Activated T-helper 17 cell treated with anti-CD3 and anti-CD28 coated beads, Interleukin-2, amount 50 U/mL, for 72 hours (primary cell): ENCODE results near the gene SLC19A1. TPM values are rescaled to one million over a fixed set of nuclear protein-coding genes. Genes with fewer than 3 reads are reported as not detected.

ENCODE experiments used
- ATAC-seq: fragments of 150-1000 bp; cut with Tn5 transposase; replicated peaks from 2 replicates; pipeline ENCODE4 v1.10.0; 2021; ENCODE audit warnings: mild to moderate bottlenecking, moderate library complexity
- H3K27ac Mint-ChIP-seq: one replicate; pipeline ENCODE4 v1.8.0; 2022; ENCODE audit warnings: mixed read lengths
- H3K27me3 Mint-ChIP-seq: one replicate; pipeline ENCODE4 v1.8.0; 2022; ENCODE audit warnings: mixed read lengths
- H3K36me3 Mint-ChIP-seq: one replicate; pipeline ENCODE4 v1.8.0; 2022; ENCODE audit warnings: low read depth, mild to moderate bottlenecking, mixed read lengths
- H3K4me1 Mint-ChIP-seq: one replicate; pipeline ENCODE4 v1.8.0; 2022; ENCODE audit warnings: mixed read lengths
- H3K4me3 Mint-ChIP-seq: one replicate; pipeline ENCODE4 v1.8.0; 2022; ENCODE audit warnings: mild to moderate bottlenecking, mixed read lengths
- H3K9me3 Mint-ChIP-seq: one replicate; pipeline ENCODE4 v1.8.0; 2022; ENCODE audit warnings: mixed read lengths
- total RNA-seq, 2 donors: library from RNA; stranded (reverse); gene quantifications; one replicate each; pipeline ENCODE4 v1.2.3, GENCODE V29; 2022

Gene SLC19A1
- total RNA-seq, 2 donors from 2014 or later, result 41.4 to 82.2 TPM

GRCh38 chr21:45464309-45464708, 77.9 kb downstream of the SLC19A1 start:
- Mint-ChIP-seq H3K27ac (no peak overlapping the region), H3K4me1 (no peaks in the 10 kb centered on the region), H3K4me3 (no peak overlapping the region), H3K9me3 (peaks cover 5% of the 10 kb centered on the region), H3K27me3 (peaks cover 14% of the 10 kb centered on the region), H3K36me3 (no peaks in the 10 kb centered on the region)
- no peak for ATAC-seq

GRCh38 chr21:45463871-45464270, 78.4 kb downstream of the SLC19A1 start:
- H3K27me3 Mint-ChIP-seq, result peaks cover 14% of the 10 kb centered on the region
- no peak overlapping the region for H3K27ac Mint-ChIP-seq
- H3K4me1 Mint-ChIP-seq, result no peaks in the 10 kb centered on the region
- H3K4me3 Mint-ChIP-seq, result no peak overlapping the region
- peaks cover 5% of the 10 kb centered on the region for H3K9me3 Mint-ChIP-seq
- no peak for ATAC-seq
- no peaks in the 10 kb centered on the region for H3K36me3 Mint-ChIP-seq

- no peak for ATAC-seq
- Mint-ChIP-seq H3K36me3 (no peaks in the 10 kb centered on the region), H3K4me1 (no peaks in the 10 kb centered on the region), H3K4me3 (no peak overlapping the region), H3K27me3 (peaks cover 14% of the 10 kb centered on the region), H3K9me3 (peaks cover 5% of the 10 kb centered on the region), H3K27ac (no peak overlapping the region)
Observed at GRCh38 chr21:45461806-45462341, 80.4 kb downstream of the SLC19A1 start.

GRCh38 chr21:45461369-45461750, 80.9 kb downstream of the SLC19A1 start:
- H3K4me3 Mint-ChIP-seq, result no peak overlapping the region
- ATAC-seq, result no peak
- H3K4me1 Mint-ChIP-seq, result no peaks in the 10 kb centered on the region
- H3K27me3 Mint-ChIP-seq, result peaks cover 14% of the 10 kb centered on the region
- H3K9me3 Mint-ChIP-seq, result peaks cover 5% of the 10 kb centered on the region
- no peak overlapping the region for H3K27ac Mint-ChIP-seq
- no peaks in the 10 kb centered on the region for H3K36me3 Mint-ChIP-seq

- Mint-ChIP-seq H3K4me3 (no peak overlapping the region), H3K27ac (no peak overlapping the region), H3K36me3 (no peaks in the 10 kb centered on the region), H3K4me1 (no peaks in the 10 kb centered on the region), H3K27me3 (peaks cover 14% of the 10 kb centered on the region), H3K9me3 (peaks cover 5% of the 10 kb centered on the region)
- ATAC-seq, result no peak
Observed at GRCh38 chr21:45460611-45461368, 81.5 kb downstream of the SLC19A1 start.

GRCh38 chr21:45460011-45460565, 82.2 kb downstream of the SLC19A1 start:
- Mint-ChIP-seq H3K27me3 (peaks cover 10% of the 10 kb centered on the region), H3K4me3 (no peak overlapping the region), H3K27ac (no peak overlapping the region), H3K36me3 (no peaks in the 10 kb centered on the region), H3K4me1 (no peaks in the 10 kb centered on the region), H3K9me3 (peaks cover 5% of the 10 kb centered on the region)
- no peak for ATAC-seq

GRCh38 chr21:45459171-45460010, 82.8 kb downstream of the SLC19A1 start:
- Mint-ChIP-seq H3K4me1 (no peaks in the 10 kb centered on the region), H3K4me3 (no peak overlapping the region), H3K27me3 (peaks cover 4% of the 10 kb centered on the region), H3K36me3 (no peaks in the 10 kb centered on the region), H3K9me3 (peaks cover 5% of the 10 kb centered on the region), H3K27ac (no peak overlapping the region)
- no peak for ATAC-seq

GRCh38 chr21:45458281-45459170, 83.7 kb downstream of the SLC19A1 start:
- no peaks in the 10 kb centered on the region for H3K4me1 Mint-ChIP-seq
- no peak for ATAC-seq
- H3K27ac Mint-ChIP-seq, result no peak overlapping the region
- H3K9me3 Mint-ChIP-seq, result peaks cover 5% of the 10 kb centered on the region
- no peak overlapping the region for H3K4me3 Mint-ChIP-seq
- H3K36me3 Mint-ChIP-seq, result no peaks in the 10 kb centered on the region
- H3K27me3 Mint-ChIP-seq, result peaks cover 4% of the 10 kb centered on the region

- Mint-ChIP-seq H3K27me3 (peaks cover 4% of the 10 kb centered on the region), H3K9me3 (peaks cover 5% of the 10 kb centered on the region), H3K36me3 (no peaks in the 10 kb centered on the region), H3K4me3 (no peak overlapping the region), H3K27ac (no peak overlapping the region), H3K4me1 (peaks cover 4% of the 10 kb centered on the region)
- no peak for ATAC-seq
Observed at GRCh38 chr21:45457832-45458172, 84.4 kb downstream of the SLC19A1 start.

- H3K9me3 Mint-ChIP-seq, result peaks cover 3% of the 10 kb centered on the region
- peaks cover 4% of the 10 kb centered on the region for H3K4me1 Mint-ChIP-seq
- H3K36me3 Mint-ChIP-seq, result no peaks in the 10 kb centered on the region
- H3K27ac Mint-ChIP-seq, result no peak overlapping the region
- no peak for ATAC-seq
- no peak overlapping the region for H3K4me3 Mint-ChIP-seq
- peaks cover 4% of the 10 kb centered on the region for H3K27me3 Mint-ChIP-seq
Observed at GRCh38 chr21:45457161-45457831, 84.9 kb downstream of the SLC19A1 start.

GRCh38 chr21:45456584-45457160, 85.6 kb downstream of the SLC19A1 start:
- no peak for ATAC-seq
- no peak overlapping the region for H3K27ac Mint-ChIP-seq
- peaks cover 3% of the 10 kb centered on the region for H3K27me3 Mint-ChIP-seq
- H3K36me3 Mint-ChIP-seq, result no peaks in the 10 kb centered on the region
- peaks cover 4% of the 10 kb centered on the region for H3K4me1 Mint-ChIP-seq
- no peaks in the 10 kb centered on the region for H3K9me3 Mint-ChIP-seq
- no peak overlapping the region for H3K4me3 Mint-ChIP-seq

GRCh38 chr21:45455674-45456583, 86.3 kb downstream of the SLC19A1 start:
- Mint-ChIP-seq H3K9me3 (no peaks in the 10 kb centered on the region), H3K27ac (no peak overlapping the region), H3K36me3 (no peaks in the 10 kb centered on the region), H3K4me3 (no peak overlapping the region), H3K27me3 (no peaks in the 10 kb centered on the region), H3K4me1 (peaks cover 4% of the 10 kb centered on the region)
- ATAC-seq, result no peak
